H9 (cell line): ENCODE data around the gene ANP32A. TPM values are rescaled to one million over a fixed set of nuclear protein-coding genes. Genes with fewer than 3 reads are reported as not detected.

ENCODE experiments used
- DNase-seq: peaks from one replicate; pipeline ENCODE4 v3.0.0-alpha.2; 2017
- H2AFZ ChIP-seq: one replicate; pipeline ENCODE4 v1.6.1; 2013; ENCODE audit warnings: mild to moderate bottlenecking, low read length, control low read depth, moderate library complexity
- H2AK5ac ChIP-seq: 2 replicates; pipeline ENCODE4 v1.6.1; 2013; ENCODE audit warnings: low read length, control low read depth, mixed read lengths; ENCODE audit not compliant: insufficient read length
- H2BK120ac ChIP-seq: one replicate; pipeline ENCODE4 v1.6.1; 2013; ENCODE audit warnings: low read depth, mild to moderate bottlenecking, low read length, control low read depth, inconsistent platforms; ENCODE audit not compliant: poor library complexity, severe bottlenecking
- H2BK12ac ChIP-seq: 2 replicates; pipeline ENCODE4 v1.6.1; 2013; ENCODE audit warnings: low read length, control low read depth, mixed read lengths, low read depth; ENCODE audit not compliant: insufficient read length
- H2BK15ac ChIP-seq: 2 replicates; pipeline ENCODE4 v1.6.1; 2013; ENCODE audit warnings: low read depth, low read length, control low read depth
- H2BK20ac ChIP-seq: one replicate; pipeline ENCODE4 v1.6.1; 2013; ENCODE audit warnings: low read depth, mild to moderate bottlenecking, low read length, control low read depth, inconsistent platforms; ENCODE audit not compliant: poor library complexity, severe bottlenecking
- H2BK5ac ChIP-seq: 2 replicates; pipeline ENCODE4 v1.6.1; 2013; ENCODE audit warnings: low read length, control low read depth, mixed read lengths; ENCODE audit not compliant: insufficient read length
- H3K14ac ChIP-seq: 2 replicates; pipeline ENCODE4 v1.6.1; 2013; ENCODE audit warnings: low read length, control low read depth; ENCODE audit not compliant: insufficient read depth
- H3K18ac ChIP-seq: 2 replicates; pipeline ENCODE4 v1.6.1; 2013; ENCODE audit warnings: low read depth, mild to moderate bottlenecking, mixed read lengths, low read length, control low read depth; ENCODE audit not compliant: insufficient read length
- H3K23ac ChIP-seq: 2 replicates; pipeline ENCODE4 v1.6.1; 2013; ENCODE audit warnings: low read length, control low read depth, mixed read lengths, low read depth; ENCODE audit not compliant: insufficient read length
- H3K23me2 ChIP-seq: 2 replicates; pipeline ENCODE4 v1.6.1; 2013; ENCODE audit warnings: low read depth, mild to moderate bottlenecking, mixed read lengths, low read length, control low read depth; ENCODE audit not compliant: insufficient read length, poor library complexity, severe bottlenecking
- H3K27ac ChIP-seq: 2 replicates; pipeline ENCODE4 v1.5.1; 2013; ENCODE audit warnings: low read length, control low read depth, mixed read lengths, low read depth; ENCODE audit not compliant: insufficient read length
- H3K27me3 ChIP-seq: 2 replicates; pipeline ENCODE4 v1.6.1; 2013; ENCODE audit warnings: low read length, control low read depth, inconsistent platforms; ENCODE audit not compliant: insufficient read depth
- H3K4ac ChIP-seq: 2 replicates; pipeline ENCODE4 v1.6.1; 2013; ENCODE audit warnings: low read depth, mild to moderate bottlenecking, control low read depth, inconsistent platforms, low read length, moderate library complexity
- H3K4me1 ChIP-seq: 2 replicates; pipeline ENCODE4 v1.6.1; 2013; ENCODE audit warnings: low read length, control low read depth, inconsistent platforms; ENCODE audit not compliant: insufficient read depth
- H3K4me2 ChIP-seq: 2 replicates; pipeline ENCODE4 v1.6.1; 2013; ENCODE audit warnings: low read length, control low read depth, mixed read lengths; ENCODE audit not compliant: insufficient read length, insufficient read depth
- H3K56ac ChIP-seq: 2 replicates; pipeline ENCODE4 v1.6.1; 2013; ENCODE audit warnings: low read depth, mild to moderate bottlenecking, mixed read lengths, low read length, control low read depth; ENCODE audit not compliant: insufficient read length
- H3K79me1 ChIP-seq: 2 replicates; pipeline ENCODE4 v1.6.1; 2013; ENCODE audit warnings: low read depth, mild to moderate bottlenecking, moderate library complexity, low read length, control low read depth, inconsistent platforms; ENCODE audit not compliant: insufficient read depth, poor library complexity, severe bottlenecking
- H3K79me2 ChIP-seq: 2 replicates; pipeline ENCODE4 v1.6.1; 2013; ENCODE audit warnings: low read length, control low read depth, inconsistent platforms; ENCODE audit not compliant: insufficient read depth
- H3K9ac ChIP-seq: 2 replicates; pipeline ENCODE4 v1.6.1; 2013; ENCODE audit warnings: low read length, control low read depth, mixed read lengths; ENCODE audit not compliant: insufficient read length; ENCODE audit errors: extremely low read depth
- H3K9me3 ChIP-seq: one replicate; pipeline ENCODE4 v1.6.1; 2013; ENCODE audit warnings: low read depth, low read length, inconsistent platforms; ENCODE audit not compliant: control insufficient read depth
- H3T11ph ChIP-seq: one replicate; pipeline ENCODE4 v1.6.1; 2013; ENCODE audit warnings: mild to moderate bottlenecking, low read length, control low read depth, inconsistent platforms
- H4K20me1 ChIP-seq: one replicate; pipeline ENCODE4 v1.6.1; 2013; ENCODE audit not compliant: control insufficient read depth, insufficient read length, insufficient read depth
- H4K5ac ChIP-seq: 2 replicates; pipeline ENCODE4 v1.6.1; 2013; ENCODE audit warnings: low read depth, mild to moderate bottlenecking, mixed read lengths, low read length, control low read depth; ENCODE audit not compliant: insufficient read length
- H4K8ac ChIP-seq: replicated peaks from 2 replicates; pipeline ENCODE4 v1.6.1; 2013; ENCODE audit warnings: low read length, control low read depth, mixed read lengths, low read depth; ENCODE audit not compliant: insufficient read length
- H4K91ac ChIP-seq: 2 replicates; pipeline ENCODE4 v1.6.1; 2013; ENCODE audit warnings: low read depth, mild to moderate bottlenecking, moderate library complexity, mixed read lengths, low read length, control low read depth; ENCODE audit not compliant: insufficient read length
- H3K27ac Mint-ChIP-seq, 3 experiments: 2 replicates in 2 of 3; 3 replicates in 1 of 3; pipeline ENCODE4 v1.8.0; 2020 to 2021; ENCODE audit warnings: mixed read lengths in 3 of 3, mild to moderate bottlenecking in 1 of 3, moderate library complexity in 1 of 3
- H3K27me3 Mint-ChIP-seq: 2 replicates; pipeline ENCODE4 v1.8.0; 2021; ENCODE audit warnings: low read depth, mild to moderate bottlenecking, moderate library complexity, mixed read lengths
- H3K36me3 Mint-ChIP-seq, 3 experiments: 2 replicates in 2 of 3; 3 replicates in 1 of 3; pipeline ENCODE4 v1.8.0; 2020 to 2021; ENCODE audit warnings: low read depth in 3 of 3, mixed read lengths in 3 of 3; ENCODE audit not compliant: insufficient read depth in 1 of 3
- H3K4me1 Mint-ChIP-seq, 2 experiments: 2 replicates each; pipeline ENCODE4 v1.8.0; 2020; ENCODE audit warnings: mixed read lengths in 2 of 2
- H3K4me3 Mint-ChIP-seq, 2 experiments: 2 replicates in 1 of 2; 3 replicates in 1 of 2; pipeline ENCODE4 v1.8.0; 2020 to 2021; ENCODE audit warnings: mild to moderate bottlenecking in 2 of 2, mixed read lengths in 2 of 2, moderate library complexity in 1 of 2
- H3K9me3 Mint-ChIP-seq, 2 experiments: 2 replicates in 1 of 2; 3 replicates in 1 of 2; pipeline ENCODE4 v1.8.0; 2020; ENCODE audit warnings: mild to moderate bottlenecking in 2 of 2, mixed read lengths in 2 of 2, moderate library complexity in 1 of 2
- WGBS: extraction: QIAGEN DNeasy Blood & Tissue Kit; methylation state at CpG from one replicate; pipeline ENCODE4 v1.1.7; 2013; ENCODE audit warnings: missing lambda C conversion rate, low lambda C conversion rate, mixed read lengths; ENCODE audit not compliant: insufficient read length; ENCODE audit errors: extremely low coverage; 5-methylcytosine and 5-hydroxymethylcytosine counted together
- total RNA-seq: library from RNA; stranded (reverse); gene quantifications from 2 replicates; pipeline ENCODE4 v1.2.1, GENCODE V29; 2021
- TF ChIP-seq, protein P1 (sequence below): fragments of 200-600 bp; sonication (generic); conservative IDR thresholded peaks from 3 replicates; pipeline ENCODE4 v1.8.0; 2021; ENCODE audit warnings: antibody characterized with exemption, mild to moderate bottlenecking

The ANP32A gene
- total RNA-seq, 1 experiment from 2014 or later: 318 TPM

DNA sequence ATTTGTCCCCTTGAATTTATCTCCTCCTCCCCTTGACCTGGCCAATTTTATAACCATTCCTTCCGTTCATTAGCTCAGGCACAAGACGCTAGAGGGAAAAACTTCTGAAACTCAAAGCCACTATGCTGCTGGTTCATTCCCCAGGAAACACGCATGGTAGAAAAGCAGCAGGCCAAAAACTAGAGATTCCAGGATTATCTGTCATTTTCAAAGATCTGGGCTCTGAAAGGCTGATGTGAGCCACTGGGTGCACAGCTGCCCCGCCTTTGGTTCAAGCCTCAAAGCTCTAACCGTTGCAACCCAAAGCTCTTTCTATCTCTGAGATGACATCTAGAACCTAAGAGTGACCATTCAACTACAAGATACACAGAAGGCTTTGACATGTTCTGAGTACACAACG lies 6.1 kb downstream of the ANP32A start:
- Mint-ChIP-seq H3K27ac (peak overlapping the region in 1 of 3 experiments; percentile 18; a peak in 1 of 7 replicates), H3K4me1 (peaks cover 60 to 61% of the 10 kb centered on the region in 2 experiments), H3K27me3 (0 out of 2 replicates have a peak, but pooled peaks cover 2% of the 10 kb centered on the region), H3K36me3 (peaks cover 9 to 41% (median 21%) of the 10 kb centered on the region in 3 experiments; a peak in 6 of 7 replicates), H3K4me3 (no peak overlapping the region), H3K9me3 (no peaks in the 10 kb centered on the region)
- Histone ChIP-seq H3K9me3 (no peaks in the 10 kb centered on the region), H3K4ac (no peak overlapping the region), H2BK120ac (no peak overlapping the region), H3K23me2 (peaks cover 12% of the 10 kb centered on the region), H3K4me2 (no peak overlapping the region), H3K23ac (no peak overlapping the region), H2BK15ac (no peak overlapping the region), H3K27ac (no peak overlapping the region), H3K56ac (no peak overlapping the region), H3K14ac (no peak overlapping the region), H4K8ac (no peak overlapping the region), H4K5ac (no peak overlapping the region), H3K27me3 (no peaks in the 10 kb centered on the region; the same call in 1 of the 2 replicates), H2BK12ac (no peak overlapping the region), H3K79me1 (peaks cover 28% of the 10 kb centered on the region), H3K9ac (no peak overlapping the region), H2BK5ac (no peak overlapping the region), H4K20me1 (peaks cover 7% of the 10 kb centered on the region), H3K79me2 (peaks cover 65% of the 10 kb centered on the region), H3T11ph (no peak overlapping the region), H2AK5ac (no peak overlapping the region), H3K18ac (no peak overlapping the region), H4K91ac (no peak overlapping the region), H3K4me1 (peaks cover 6% of the 10 kb centered on the region; the same call in 1 of the 2 replicates), H2BK20ac (no peak overlapping the region), H2AFZ (no peak overlapping the region)
- no CpG with 5 or more reads among the region's 6 CpGs for WGBS
- TF ChIP-seq, protein P1, sequence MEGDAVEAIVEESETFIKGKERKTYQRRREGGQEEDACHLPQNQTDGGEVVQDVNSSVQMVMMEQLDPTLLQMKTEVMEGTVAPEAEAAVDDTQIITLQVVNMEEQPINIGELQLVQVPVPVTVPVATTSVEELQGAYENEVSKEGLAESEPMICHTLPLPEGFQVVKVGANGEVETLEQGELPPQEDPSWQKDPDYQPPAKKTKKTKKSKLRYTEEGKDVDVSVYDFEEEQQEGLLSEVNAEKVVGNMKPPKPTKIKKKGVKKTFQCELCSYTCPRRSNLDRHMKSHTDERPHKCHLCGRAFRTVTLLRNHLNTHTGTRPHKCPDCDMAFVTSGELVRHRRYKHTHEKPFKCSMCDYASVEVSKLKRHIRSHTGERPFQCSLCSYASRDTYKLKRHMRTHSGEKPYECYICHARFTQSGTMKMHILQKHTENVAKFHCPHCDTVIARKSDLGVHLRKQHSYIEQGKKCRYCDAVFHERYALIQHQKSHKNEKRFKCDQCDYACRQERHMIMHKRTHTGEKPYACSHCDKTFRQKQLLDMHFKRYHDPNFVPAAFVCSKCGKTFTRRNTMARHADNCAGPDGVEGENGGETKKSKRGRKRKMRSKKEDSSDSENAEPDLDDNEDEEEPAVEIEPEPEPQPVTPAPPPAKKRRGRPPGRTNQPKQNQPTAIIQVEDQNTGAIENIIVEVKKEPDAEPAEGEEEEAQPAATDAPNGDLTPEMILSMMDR: no peak
- DNase-seq: no peak
